ENCODE data around the gene SLC8A1.

Gene SLC8A1

DNA sequence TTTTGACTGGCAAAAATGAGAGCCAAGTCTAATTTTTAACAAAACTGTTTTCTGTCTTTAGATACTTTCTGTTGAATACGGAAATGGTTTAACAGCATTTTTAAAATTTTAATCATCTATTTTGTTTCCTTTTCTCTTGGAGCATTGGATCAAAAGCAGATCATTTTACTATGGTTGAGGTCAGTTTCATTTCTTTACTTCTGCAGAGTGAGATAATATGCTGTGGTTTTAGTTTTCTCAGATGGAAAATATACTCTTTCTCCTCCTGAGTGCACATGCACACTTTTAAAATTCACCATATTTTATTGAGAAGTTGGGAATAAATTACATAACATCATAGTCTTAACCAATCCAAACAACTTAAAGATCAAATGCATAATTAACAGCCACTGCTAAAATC, 283.3 kb downstream of the SLC8A1 start:
- no peak for DNase-seq (ENCODE audit: extremely low read depth, insufficient read length)

DNA sequence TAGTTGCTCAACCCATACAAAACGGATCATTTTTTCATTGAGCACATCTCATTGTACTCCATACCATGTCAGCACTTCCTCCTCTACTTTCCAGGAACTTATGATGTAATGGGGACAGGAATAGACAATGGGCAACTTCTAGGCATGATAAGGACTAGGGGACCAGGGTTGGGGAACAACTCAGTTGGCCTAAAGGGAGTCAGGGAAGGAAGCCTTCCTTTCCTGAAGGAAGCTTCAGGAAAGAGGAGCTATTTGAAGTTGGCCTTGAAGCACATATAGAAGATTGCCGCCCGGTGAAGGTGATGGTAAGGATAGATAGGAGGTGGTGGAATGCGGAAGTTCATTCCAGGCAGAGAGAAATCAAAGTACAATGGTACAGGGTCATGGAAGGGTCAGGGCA, 283.9 kb downstream of the SLC8A1 start:
- TF ChIP-seq, protein P1, sequence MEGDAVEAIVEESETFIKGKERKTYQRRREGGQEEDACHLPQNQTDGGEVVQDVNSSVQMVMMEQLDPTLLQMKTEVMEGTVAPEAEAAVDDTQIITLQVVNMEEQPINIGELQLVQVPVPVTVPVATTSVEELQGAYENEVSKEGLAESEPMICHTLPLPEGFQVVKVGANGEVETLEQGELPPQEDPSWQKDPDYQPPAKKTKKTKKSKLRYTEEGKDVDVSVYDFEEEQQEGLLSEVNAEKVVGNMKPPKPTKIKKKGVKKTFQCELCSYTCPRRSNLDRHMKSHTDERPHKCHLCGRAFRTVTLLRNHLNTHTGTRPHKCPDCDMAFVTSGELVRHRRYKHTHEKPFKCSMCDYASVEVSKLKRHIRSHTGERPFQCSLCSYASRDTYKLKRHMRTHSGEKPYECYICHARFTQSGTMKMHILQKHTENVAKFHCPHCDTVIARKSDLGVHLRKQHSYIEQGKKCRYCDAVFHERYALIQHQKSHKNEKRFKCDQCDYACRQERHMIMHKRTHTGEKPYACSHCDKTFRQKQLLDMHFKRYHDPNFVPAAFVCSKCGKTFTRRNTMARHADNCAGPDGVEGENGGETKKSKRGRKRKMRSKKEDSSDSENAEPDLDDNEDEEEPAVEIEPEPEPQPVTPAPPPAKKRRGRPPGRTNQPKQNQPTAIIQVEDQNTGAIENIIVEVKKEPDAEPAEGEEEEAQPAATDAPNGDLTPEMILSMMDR (IDR thresholded peaks at IDR 0.05; ENCODE audit: insufficient read depth, low read length, poor library complexity, severe bottlenecking) = no peak
- DNase-seq (ENCODE audit: extremely low read depth, insufficient read length) = no peak
- Histone ChIP-seq H3K36me3 (ENCODE audit: control insufficient read depth, insufficient read depth, low read length) (no peaks in the 10 kb centered on the region), H3K27me3 (replicated peaks; ENCODE audit: control insufficient read depth, insufficient read depth, low read length) (no peaks in the 10 kb centered on the region), H3K4me3 (replicated peaks; ENCODE audit: low read depth, low read length) (no peak overlapping the region)

More for the DNA sequence above, 283.3 kb downstream of the SLC8A1 start:
- H3K27me3 ChIP-seq (replicated peaks; ENCODE audit: control insufficient read depth, insufficient read depth, low read length) = no peaks in the 10 kb centered on the region
- H3K4me3 ChIP-seq (replicated peaks; ENCODE audit: low read depth, low read length) = no peak overlapping the region
- TF ChIP-seq, protein P1 (IDR thresholded peaks at IDR 0.05; ENCODE audit: insufficient read depth, low read length, poor library complexity, severe bottlenecking) = no peak
- no peaks in the 10 kb centered on the region for H3K36me3 ChIP-seq (ENCODE audit: control insufficient read depth, insufficient read depth, low read length)

DNA sequence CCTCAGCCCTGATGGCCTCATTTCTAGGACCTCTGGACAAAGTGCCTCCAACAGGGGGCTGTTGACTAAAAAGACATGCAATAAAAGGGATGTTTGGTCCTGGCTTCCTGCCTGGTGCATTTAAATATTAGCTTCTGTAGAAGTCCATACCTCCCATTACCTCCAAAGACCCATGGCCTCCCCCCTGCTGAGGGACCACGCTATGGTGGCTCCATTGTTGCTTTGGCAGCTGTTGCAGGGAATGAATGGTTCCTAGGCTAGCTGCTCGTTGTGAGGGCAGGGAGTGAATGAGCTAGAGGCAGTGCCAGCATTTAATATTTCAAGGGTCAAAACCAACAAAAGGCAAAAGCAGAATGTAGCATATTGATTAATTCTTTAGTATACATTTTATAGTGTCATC, 285.9 kb downstream of the SLC8A1 start:
- Histone ChIP-seq H3K36me3 (ENCODE audit: control insufficient read depth, insufficient read depth, low read length) (no peaks in the 10 kb centered on the region), H3K4me3 (replicated peaks; ENCODE audit: low read depth, low read length) (no peak overlapping the region), H3K27me3 (replicated peaks; ENCODE audit: control insufficient read depth, insufficient read depth, low read length) (no peaks in the 10 kb centered on the region)
- TF ChIP-seq, protein P1 (IDR thresholded peaks at IDR 0.05; ENCODE audit: insufficient read depth, low read length, poor library complexity, severe bottlenecking) = no peak
- no peak for DNase-seq (ENCODE audit: extremely low read depth, insufficient read length)

DNA sequence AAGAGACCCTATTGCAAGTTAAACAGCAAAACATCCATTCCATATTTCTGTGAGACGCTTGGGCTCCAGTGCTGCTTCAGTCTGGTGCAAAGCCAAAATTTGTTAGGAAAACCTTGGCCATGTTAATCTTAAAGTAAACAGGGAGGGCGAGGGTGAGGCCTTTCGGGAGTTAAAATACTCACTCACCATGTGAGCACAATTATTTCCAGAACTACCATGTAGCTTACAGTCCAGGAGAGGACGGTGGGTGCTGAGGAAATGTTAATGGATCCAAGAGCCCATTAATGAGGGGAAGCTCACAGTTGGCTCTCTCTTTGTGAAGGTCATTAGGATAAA, 286.4 kb downstream of the SLC8A1 start:
- TF ChIP-seq, protein P1 (IDR thresholded peaks at IDR 0.05; ENCODE audit: insufficient read depth, low read length, poor library complexity, severe bottlenecking) = no peak
- no peaks in the 10 kb centered on the region for H3K27me3 ChIP-seq (replicated peaks; ENCODE audit: control insufficient read depth, insufficient read depth, low read length)
- H3K36me3 ChIP-seq (ENCODE audit: control insufficient read depth, insufficient read depth, low read length) = no peaks in the 10 kb centered on the region
- DNase-seq (ENCODE audit: extremely low read depth, insufficient read length) = no peak
- no peak overlapping the region for H3K4me3 ChIP-seq (replicated peaks; ENCODE audit: low read depth, low read length)

DNA sequence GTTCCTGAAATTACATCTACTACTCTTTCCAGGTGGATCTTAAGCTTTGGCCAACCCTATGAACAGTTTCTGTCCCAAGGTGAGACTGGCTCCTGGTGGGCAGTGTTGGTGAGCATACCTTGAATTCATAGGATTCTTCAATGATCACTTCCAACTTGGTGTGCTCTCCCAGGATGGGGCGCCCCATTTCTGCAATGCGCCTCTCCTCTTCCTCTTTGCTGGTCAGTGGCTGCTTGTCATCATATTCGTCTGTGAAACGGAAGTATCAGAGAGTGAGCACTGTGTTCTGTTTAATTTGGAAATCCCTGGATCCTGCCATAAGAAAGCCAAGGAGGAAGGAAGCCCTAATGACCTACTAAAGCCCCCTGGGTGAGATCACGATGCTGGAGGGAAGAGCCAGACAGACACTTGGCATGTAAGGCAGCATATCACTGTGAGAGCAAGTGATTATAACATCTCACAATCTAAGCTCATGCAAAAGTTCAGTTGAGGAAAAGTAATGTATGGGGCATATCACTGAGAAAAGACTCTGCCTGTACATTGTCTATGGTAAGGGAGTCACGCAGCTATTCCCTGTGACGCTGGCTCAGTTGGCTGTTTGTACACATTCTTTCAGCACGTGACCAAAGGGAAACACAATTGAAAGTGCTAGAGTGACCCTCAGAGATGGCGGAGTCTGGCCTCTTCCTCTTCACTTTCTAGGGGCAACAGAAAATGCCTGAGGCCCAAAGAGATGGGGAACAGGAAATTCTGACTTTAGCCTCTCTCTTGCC, 287.0 kb downstream of the SLC8A1 start:
- no peaks in the 10 kb centered on the region for H3K36me3 ChIP-seq (ENCODE audit: control insufficient read depth, insufficient read depth, low read length)
- H3K4me3 ChIP-seq (replicated peaks; ENCODE audit: low read depth, low read length) = no peak overlapping the region
- DNase-seq (ENCODE audit: extremely low read depth, insufficient read length) = no peak
- TF ChIP-seq, protein P1 (IDR thresholded peaks at IDR 0.05; ENCODE audit: insufficient read depth, low read length, poor library complexity, severe bottlenecking) = no peak
- H3K27me3 ChIP-seq (replicated peaks; ENCODE audit: control insufficient read depth, insufficient read depth, low read length) = no peaks in the 10 kb centered on the region

DNA sequence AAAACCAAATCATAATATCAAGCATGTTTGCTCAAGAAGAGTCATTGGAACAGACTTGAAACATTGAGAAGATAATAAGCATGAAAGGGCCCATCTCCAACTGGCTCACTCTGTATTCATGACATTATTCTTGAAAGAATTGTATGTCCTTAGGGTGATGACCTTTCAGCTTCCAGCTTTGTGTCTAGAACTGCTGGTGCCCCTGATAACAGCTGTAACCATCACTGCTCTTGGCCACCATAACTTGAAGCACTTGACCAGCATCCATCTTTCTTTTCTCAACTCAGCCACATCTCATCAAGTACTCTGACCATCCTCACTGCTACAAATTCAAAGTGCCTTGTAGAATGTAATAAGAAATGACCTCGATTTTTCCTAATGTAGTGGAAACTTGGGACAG, 289.9 kb downstream of the SLC8A1 start:
- TF ChIP-seq, protein P1 (IDR thresholded peaks at IDR 0.05; ENCODE audit: insufficient read depth, low read length, poor library complexity, severe bottlenecking) = no peak
- Histone ChIP-seq H3K4me3 (replicated peaks; ENCODE audit: low read depth, low read length) (no peak overlapping the region), H3K27me3 (replicated peaks; ENCODE audit: control insufficient read depth, insufficient read depth, low read length) (no peaks in the 10 kb centered on the region; the same call in 1 of the 2 replicates), H3K36me3 (ENCODE audit: control insufficient read depth, insufficient read depth, low read length) (no peaks in the 10 kb centered on the region)
- no peak for DNase-seq (ENCODE audit: extremely low read depth, insufficient read length)
